ENCODE data around the gene C6orf120.
A peak's percentile ranks its signal among the peaks of the same experiment; 100 is the strongest.

C6orf120 gene

GRCh38 chr6:169701311-169701953 lies 494 bp upstream of the C6orf120 start:
- peak in 1 of 2 experiments; percentile 60 for DNase-seq
- no peak for TF ChIP-seq GATA1 (IDR thresholded peaks at IDR 0.05; ENCODE audit: low read depth, low read length)
- TF ChIP-seq POLR2A (IDR thresholded peaks at IDR 0.05; ENCODE audit: low read length): no peak

- TF ChIP-seq GATA1 (IDR thresholded peaks at IDR 0.05; ENCODE audit: low read depth, low read length) (no peak), POLR2A (IDR thresholded peaks at IDR 0.05; ENCODE audit: low read length) (no peak)
- DNase-seq: no peak
Measured at GRCh38 chr6:169702840-169703246, 917 bp downstream of the C6orf120 start.

- TF ChIP-seq POLR2A (IDR thresholded peaks at IDR 0.05; ENCODE audit: low read length) (no peak), GATA1 (IDR thresholded peaks at IDR 0.05; ENCODE audit: low read depth, low read length) (no peak)
- DNase-seq: peak in 1 of 2 experiments; percentile 32
Measured at GRCh38 chr6:169707772-169708171, 5.8 kb downstream of the C6orf120 start.

GRCh38 chr6:169709293-169709692 lies 7.4 kb downstream of the C6orf120 start:
- no peak for DNase-seq
- TF ChIP-seq GATA1 (IDR thresholded peaks at IDR 0.05; ENCODE audit: low read depth, low read length): no peak
- TF ChIP-seq POLR2A (IDR thresholded peaks at IDR 0.05; ENCODE audit: low read length): no peak

- DNase-seq: no peak
- TF ChIP-seq GATA1 (IDR thresholded peaks at IDR 0.05; ENCODE audit: low read depth, low read length) (no peak), POLR2A (IDR thresholded peaks at IDR 0.05; ENCODE audit: low read length) (no peak)
Measured at GRCh38 chr6:169710009-169710408, 8.1 kb downstream of the C6orf120 start.

- TF ChIP-seq POLR2A (IDR thresholded peaks at IDR 0.05; ENCODE audit: low read length) (no peak), GATA1 (IDR thresholded peaks at IDR 0.05; ENCODE audit: low read depth, low read length) (no peak)
- DNase-seq: no peak
Measured at GRCh38 chr6:169714178-169714577, 12.3 kb downstream of the C6orf120 start.

GRCh38 chr6:169714595-169714994 lies 12.7 kb downstream of the C6orf120 start:
- DNase-seq: no peak
- TF ChIP-seq POLR2A (IDR thresholded peaks at IDR 0.05; ENCODE audit: low read length) (no peak), GATA1 (IDR thresholded peaks at IDR 0.05; ENCODE audit: low read depth, low read length) (no peak)

- TF ChIP-seq POLR2A (IDR thresholded peaks at IDR 0.05; ENCODE audit: low read length) (no peak), GATA1 (IDR thresholded peaks at IDR 0.05; ENCODE audit: low read depth, low read length) (no peak)
- no peak for DNase-seq
Measured at GRCh38 chr6:169719117-169719516, 17.2 kb downstream of the C6orf120 start.

- TF ChIP-seq GATA1 (IDR thresholded peaks at IDR 0.05; ENCODE audit: low read depth, low read length): no peak
- no peak for TF ChIP-seq POLR2A (IDR thresholded peaks at IDR 0.05; ENCODE audit: low read length)
- no peak for DNase-seq
Measured at GRCh38 chr6:169720207-169720855, 18.4 kb downstream of the C6orf120 start.

- peak; percentile 63 to 74 for DNase-seq
- TF ChIP-seq GATA1 (IDR thresholded peaks at IDR 0.05; ENCODE audit: low read depth, low read length) (no peak), POLR2A (IDR thresholded peaks at IDR 0.05; ENCODE audit: low read length) (no peak)
Measured at GRCh38 chr6:169722362-169723199, 20.7 kb downstream of the C6orf120 start.

- DNase-seq: peak; percentile 89 to 92
- TF ChIP-seq POLR2A (IDR thresholded peaks at IDR 0.05; ENCODE audit: low read length): peak; percentile 54
- TF ChIP-seq GATA1 (IDR thresholded peaks at IDR 0.05; ENCODE audit: low read depth, low read length): no peak
Measured at GRCh38 chr6:169723200-169723909, 21.4 kb downstream of the C6orf120 start.

- TF ChIP-seq POLR2A (IDR thresholded peaks at IDR 0.05; ENCODE audit: low read length) (no peak), GATA1 (IDR thresholded peaks at IDR 0.05; ENCODE audit: low read depth, low read length) (no peak)
- peak; percentile 72 to 82 for DNase-seq
Measured at GRCh38 chr6:169723991-169724493, 22.1 kb downstream of the C6orf120 start.

GRCh38 chr6:169724494-169725124 lies 22.7 kb downstream of the C6orf120 start, which contains the start of gene PHF10:
Gene PHF10 (minus strand): TSS chr6:169724500. CDS start chr6:169723931, 569 bp downstream.
- no peak for TF ChIP-seq POLR2A (IDR thresholded peaks at IDR 0.05; ENCODE audit: low read length)
- TF ChIP-seq GATA1 (IDR thresholded peaks at IDR 0.05; ENCODE audit: low read depth, low read length): no peak
- peak; percentile 77 to 80 for DNase-seq

Measured in erythroblast (primary cell).